8988T (cell line): ENCODE results near the gene C15orf39.
A peak's percentile ranks its signal among the peaks of the same experiment; 100 is the strongest.
"Not testable (repeated sequence)": the region's sequence is repeated elsewhere in the genome, so short reads cannot be mapped to it uniquely, and the experiment has no call there.

ENCODE experiments used
- DNase-seq: peaks from one replicate; pipeline ENCODE4 v3.0.0; 2011

Gene C15orf39

DNA sequence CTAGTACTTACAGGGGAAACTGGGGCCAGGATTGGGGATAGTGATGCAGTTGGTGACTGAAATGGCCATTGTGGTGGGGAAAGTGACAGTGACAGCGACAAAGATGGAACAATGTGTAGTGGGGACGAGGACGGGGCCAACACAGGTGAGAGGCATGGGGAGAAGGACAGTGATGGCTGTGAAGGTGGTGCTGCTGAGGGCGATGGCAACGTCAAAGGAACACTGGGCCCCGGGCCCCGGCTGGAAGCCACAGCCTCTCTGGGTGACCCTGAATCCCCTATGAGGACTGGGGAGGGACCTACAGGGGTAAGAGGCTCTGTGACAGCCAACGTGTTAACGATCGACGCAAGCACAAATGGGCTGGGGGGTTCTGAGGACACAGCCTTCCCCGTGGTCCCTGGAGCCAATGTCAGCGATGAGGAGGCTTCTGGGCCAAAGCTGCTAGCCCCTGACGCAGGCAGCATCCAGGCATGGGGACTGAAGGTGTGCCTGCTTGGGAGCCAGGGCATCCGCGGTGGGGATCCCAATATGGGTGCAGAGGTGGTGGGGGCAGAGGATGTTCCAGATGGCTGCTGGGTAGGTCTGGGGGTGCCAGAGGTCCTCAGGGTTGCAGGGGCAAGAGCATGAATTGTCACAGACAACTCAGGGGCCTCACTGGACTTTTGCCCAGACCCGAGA lies 31.3 kb downstream of the C15orf39 start:
- DNase-seq: peak; percentile 7

- peak; percentile 7 for DNase-seq
Observed at GRCh38 chr15:75233504-75234190, 32.0 kb downstream of the C15orf39 start.

GRCh38 chr15:75234191-75234810 lies 32.6 kb downstream of the C15orf39 start:
- peak; percentile 5 for DNase-seq

DNA sequence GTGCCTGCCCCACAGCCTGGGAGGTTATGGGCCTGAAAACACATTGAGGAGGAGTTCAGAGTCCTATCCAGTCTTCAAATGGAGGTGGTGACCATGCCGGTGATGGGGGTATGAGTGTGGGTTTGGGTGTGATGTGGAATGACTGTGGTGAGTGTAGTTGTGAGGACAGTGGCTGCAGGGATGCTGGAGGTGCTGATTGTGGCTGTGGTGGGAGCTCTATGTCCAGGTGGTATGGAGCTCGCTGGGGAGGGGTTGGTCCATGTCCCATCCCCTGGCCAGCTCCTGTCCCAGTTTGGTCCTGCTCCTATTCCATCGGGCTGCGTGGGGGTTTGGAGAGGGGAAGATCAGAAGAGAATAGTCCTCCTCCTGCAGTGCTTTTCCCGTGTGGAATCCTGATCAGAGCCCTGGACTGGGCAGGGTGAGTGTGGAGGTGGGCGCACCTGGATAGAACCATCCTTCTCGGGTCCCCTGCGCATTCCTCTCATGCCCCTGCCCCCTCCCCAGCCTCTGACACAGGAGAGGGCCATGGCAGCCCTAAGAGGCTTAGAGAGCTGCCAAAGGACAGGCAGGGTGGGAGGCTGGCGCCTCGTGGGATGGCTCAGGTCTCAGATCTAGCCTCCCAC lies 33.5 kb downstream of the C15orf39 start:
- peak; percentile 5 for DNase-seq

GRCh38 chr15:75235760-75236729 lies 34.4 kb downstream of the C15orf39 start:
- peak; percentile 3 for DNase-seq

- no peak for DNase-seq
Observed at GRCh38 chr15:75237316-75237982, 35.8 kb downstream of the C15orf39 start.

GRCh38 chr15:75238150-75238549 lies 36.5 kb downstream of the C15orf39 start:
- DNase-seq: no peak

- DNase-seq: not testable (repeated sequence)
Observed at GRCh38 chr15:75245741-75246140, 44.1 kb downstream of the C15orf39 start.

GRCh38 chr15:75248991-75249390 lies 47.3 kb downstream of the C15orf39 start:
- DNase-seq: not testable (repeated sequence)

DNA sequence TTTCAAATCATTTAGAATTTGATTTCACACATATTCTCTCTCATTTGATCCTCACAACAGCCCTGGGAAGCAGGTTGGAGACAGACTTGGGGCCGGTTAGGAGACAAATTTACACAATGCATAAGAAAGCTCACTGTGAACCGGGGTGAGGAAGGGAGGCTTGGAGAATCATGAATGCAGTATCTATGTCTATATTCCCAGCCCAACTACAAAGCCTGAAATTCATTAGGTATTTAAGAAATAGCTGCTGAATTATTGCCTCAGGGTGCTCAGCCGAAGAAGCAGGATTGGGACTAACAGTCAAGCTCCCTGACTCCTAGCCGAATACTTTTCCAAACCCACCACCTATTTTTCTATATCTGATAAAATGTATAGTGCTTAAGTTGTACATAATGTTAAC lies 48.0 kb downstream of the C15orf39 start:
- DNase-seq: no peak

GRCh38 chr15:75251343-75251742 lies 49.7 kb downstream of the C15orf39 start:
- not testable (repeated sequence) for DNase-seq

- DNase-seq: not testable (repeated sequence)
Observed at GRCh38 chr15:75252285-75252684, 50.6 kb downstream of the C15orf39 start.

- not testable (repeated sequence) for DNase-seq
Observed at GRCh38 chr15:75258034-75258433, 56.4 kb downstream of the C15orf39 start, which contains the start of gene GOLGA6C. Gene GOLGA6C, plus strand, starts transcription at chr15:75258334. Its CDS starts 265 bp downstream, at chr15:75258599.

GRCh38 chr15:75258620-75259343 lies 57.1 kb downstream of the C15orf39 start:
- DNase-seq: not testable (repeated sequence)

DNA sequence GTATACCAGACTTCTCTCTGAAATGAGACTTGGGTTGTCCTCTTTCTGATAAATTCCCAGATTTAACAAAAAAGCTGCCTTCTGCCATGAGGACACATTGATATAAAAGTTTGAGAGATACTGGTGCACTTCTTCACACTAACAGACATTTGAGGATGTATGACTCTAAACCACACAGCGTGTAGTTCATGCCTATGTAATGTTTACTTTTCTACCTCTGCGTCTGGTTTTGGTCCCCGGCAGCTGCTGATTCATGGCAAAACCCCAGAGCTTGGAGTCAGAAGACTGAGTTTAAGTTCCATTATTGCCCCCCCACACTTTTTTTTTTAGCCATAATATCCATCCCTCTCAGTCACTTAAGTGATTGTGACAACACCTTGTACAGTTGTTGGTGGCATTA lies 58.2 kb downstream of the C15orf39 start:
- DNase-seq: not testable (repeated sequence)
